ENCODE measurements around the gene SLC22A8.

SLC22A8 gene

GRCh38 chr11:62996271-62996670 is 19.4 kb downstream of the SLC22A8 start:
- Histone ChIP-seq H3K36me3 (no peaks in the 10 kb centered on the region), H3K4me1 (no peaks in the 10 kb centered on the region), H3K9me3 (no peaks in the 10 kb centered on the region), H3K27me3 (no peaks in the 10 kb centered on the region), H3K4me3 (ENCODE audit: low read depth, low read length) (no peak overlapping the region)
- DNase-seq = no peak
- no peak for TF ChIP-seq CTCF (IDR thresholded peaks at IDR 0.05; ENCODE audit: low read depth, low read length)

GRCh38 chr11:62994775-62995174 is 20.9 kb downstream of the SLC22A8 start:
- no peaks in the 10 kb centered on the region for H3K9me3 ChIP-seq
- no peaks in the 10 kb centered on the region for H3K27me3 ChIP-seq
- H3K4me1 ChIP-seq = no peaks in the 10 kb centered on the region
- H3K36me3 ChIP-seq = no peaks in the 10 kb centered on the region
- H3K4me3 ChIP-seq (ENCODE audit: low read depth, low read length) = no peak overlapping the region
- DNase-seq = no peak
- TF ChIP-seq CTCF (IDR thresholded peaks at IDR 0.05; ENCODE audit: low read depth, low read length) = no peak

GRCh38 chr11:62988276-62988675 is 27.4 kb downstream of the SLC22A8 start:
- Histone ChIP-seq H3K36me3 (no peaks in the 10 kb centered on the region), H3K27me3 (no peaks in the 10 kb centered on the region), H3K4me1 (no peaks in the 10 kb centered on the region), H3K4me3 (ENCODE audit: low read depth, low read length) (no peak overlapping the region), H3K9me3 (no peaks in the 10 kb centered on the region)
- TF ChIP-seq CTCF (IDR thresholded peaks at IDR 0.05; ENCODE audit: low read depth, low read length) = no peak
- no peak for DNase-seq

GRCh38 chr11:62985041-62985750 is 30.4 kb downstream of the SLC22A8 start:
- Histone ChIP-seq H3K27me3 (no peaks in the 10 kb centered on the region), H3K9me3 (no peaks in the 10 kb centered on the region), H3K4me3 (ENCODE audit: low read depth, low read length) (no peak overlapping the region), H3K36me3 (no peaks in the 10 kb centered on the region), H3K4me1 (no peaks in the 10 kb centered on the region)
- no peak for DNase-seq
- TF ChIP-seq CTCF (IDR thresholded peaks at IDR 0.05; ENCODE audit: low read depth, low read length) = no peak

GRCh38 chr11:62984451-62984991 is 31.1 kb downstream of the SLC22A8 start, which contains the start of gene SLC22A6:
Gene SLC22A6 (minus strand): TSS chr11:62984967. CDS start chr11:62984690, 277 bp downstream.
- Histone ChIP-seq H3K4me3 (ENCODE audit: low read depth, low read length) (no peak within 1 kb of the TSS), H3K9me3 (no peaks in the 10 kb centered on the region), H3K36me3 (no peaks in the 10 kb centered on the region), H3K27me3 (no peaks in the 10 kb centered on the region), H3K4me1 (no peaks in the 10 kb centered on the region)
- TF ChIP-seq CTCF (IDR thresholded peaks at IDR 0.05; ENCODE audit: low read depth, low read length) = no peak
- DNase-seq = no peak

- no peaks in the 10 kb centered on the region for H3K36me3 ChIP-seq
- TF ChIP-seq CTCF (IDR thresholded peaks at IDR 0.05; ENCODE audit: low read depth, low read length) = no peak
- H3K4me3 ChIP-seq (ENCODE audit: low read depth, low read length) = no peak overlapping the region
- no peaks in the 10 kb centered on the region for H3K27me3 ChIP-seq
- no peaks in the 10 kb centered on the region for H3K4me1 ChIP-seq
- no peak for DNase-seq
- no peaks in the 10 kb centered on the region for H3K9me3 ChIP-seq
These were observed 32.0 kb downstream of the SLC22A8 start for GRCh38 chr11:62983536-62984199.

All from BE2C (cell line).